Endodermal cell (in vitro differentiated cells): Measurements from ENCODE around the gene KLHDC7B. TPM values are rescaled to one million over a fixed set of nuclear protein-coding genes. Genes with fewer than 3 reads are reported as not detected.
"Not testable (repeated sequence)": the region's sequence is repeated elsewhere in the genome, so short reads cannot be mapped to it uniquely, and the experiment has no call there.

Source experiments
- DNase-seq: peaks from one replicate; pipeline ENCODE4 v3.0.0-alpha.2; 2017
- H3K27ac ChIP-seq: 2 replicates; pipeline ENCODE4 v1.5.1; 2013; ENCODE audit warnings: mild to moderate bottlenecking, low read depth, low read length, moderate library complexity
- H3K27me3 ChIP-seq: 2 replicates; pipeline ENCODE4 v1.6.1; 2013; ENCODE audit warnings: mild to moderate bottlenecking, low read length, moderate library complexity; ENCODE audit not compliant: insufficient read depth, control insufficient read depth, poor library complexity, severe bottlenecking
- H3K36me3 ChIP-seq: 2 replicates; pipeline ENCODE4 v1.7.0; 2013; ENCODE audit warnings: mild to moderate bottlenecking, low read length, moderate library complexity; ENCODE audit not compliant: control insufficient read depth, insufficient read depth
- H3K4me1 ChIP-seq: one replicate; pipeline ENCODE4 v1.7.0; 2013; ENCODE audit warnings: low read length; ENCODE audit not compliant: control insufficient read depth, insufficient read depth
- H3K4me3 ChIP-seq: 2 replicates; pipeline ENCODE4 v1.5.1; 2013; ENCODE audit warnings: mild to moderate bottlenecking, low read length, moderate library complexity
- H3K9ac ChIP-seq: 2 replicates; pipeline ENCODE4 v1.6.1; 2013; ENCODE audit warnings: mild to moderate bottlenecking, low read length, moderate library complexity; ENCODE audit not compliant: poor library complexity, severe bottlenecking; ENCODE audit errors: extremely low read depth
- H3K9me3 ChIP-seq: 2 replicates; pipeline ENCODE4 v1.6.1; 2013; ENCODE audit warnings: mild to moderate bottlenecking, low read length, moderate library complexity; ENCODE audit not compliant: control insufficient read depth
- H3K27ac Mint-ChIP-seq: 2 replicates; pipeline ENCODE4 v1.8.0; 2020; ENCODE audit warnings: mixed read lengths
- H3K27me3 Mint-ChIP-seq: 2 replicates; pipeline ENCODE4 v1.8.0; 2021; ENCODE audit warnings: mild to moderate bottlenecking, mixed read lengths; ENCODE audit not compliant: insufficient read depth
- H3K36me3 Mint-ChIP-seq: 2 replicates; pipeline ENCODE4 v1.8.0; 2020; ENCODE audit warnings: low read depth, mixed read lengths
- H3K4me1 Mint-ChIP-seq: 2 replicates; pipeline ENCODE4 v1.8.0; 2020; ENCODE audit warnings: mixed read lengths
- H3K4me3 Mint-ChIP-seq: 2 replicates; pipeline ENCODE4 v1.8.0; 2020; ENCODE audit warnings: mild to moderate bottlenecking, moderate library complexity, mixed read lengths
- H3K9me3 Mint-ChIP-seq: 2 replicates; pipeline ENCODE4 v1.8.0; 2020; ENCODE audit warnings: mild to moderate bottlenecking, mixed read lengths
- CTCF ChIP-seq: fragments of 200-600 bp; sonication (generic); conservative IDR thresholded peaks from 2 replicates; pipeline ENCODE4 v1.5.0; 2021; ENCODE audit warnings: antibody characterized with exemption, mild to moderate bottlenecking
- WGBS, 2 experiments: methylation state at CpG; one replicate each; pipeline versions ENCODE4 v1.1.5 to v1.1.7; 2013; ENCODE audit warnings: missing lambda C conversion rate in 2 of 2, mixed read lengths in 1 of 2; ENCODE audit not compliant: insufficient coverage in 1 of 2, insufficient read length in 1 of 2; 5-methylcytosine and 5-hydroxymethylcytosine counted together
- total RNA-seq, 2 donors: library from RNA; stranded (reverse); fragmentation: NEBNext Ultra II Directional in 1 of 2; extraction: Animal tissue kit (Norgen Biotek cat#: 25700) in 1 of 2; gene quantifications; 2 replicates in 1 of 2; 3 replicates in 1 of 2; pipeline ENCODE4 v1.2.1, GENCODE V29; 2021

Gene KLHDC7B
- total RNA-seq, 2 donors from 2014 or later: not detected

DNA sequence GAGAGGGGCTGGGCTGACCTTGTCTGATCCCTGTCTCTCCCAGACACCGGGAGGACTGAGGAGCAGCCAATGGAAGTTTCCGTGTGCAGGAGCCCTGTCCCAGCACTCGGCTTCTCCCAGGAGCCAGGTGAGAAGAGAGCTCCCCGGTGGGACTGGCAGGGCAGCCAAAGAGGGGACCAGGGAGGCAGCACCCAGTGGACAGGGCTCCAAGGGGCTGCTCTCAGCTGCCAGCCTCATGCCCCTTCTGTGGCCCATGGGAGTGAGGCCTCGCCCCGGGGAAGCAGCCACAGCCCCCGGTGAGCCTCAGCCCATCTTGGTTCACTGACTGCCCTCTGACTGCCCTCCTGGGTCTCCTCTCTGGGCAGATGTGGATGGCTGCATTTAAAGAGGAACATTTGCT is 27.1 kb upstream of the KLHDC7B start:
- Mint-ChIP-seq H3K4me1 (no peaks in the 10 kb centered on the region), H3K36me3 (peaks cover 38% of the 10 kb centered on the region), H3K4me3 (no peak overlapping the region), H3K27ac (no peak overlapping the region), H3K27me3 (no peaks in the 10 kb centered on the region), H3K9me3 (no peaks in the 10 kb centered on the region)
- H3K9me3 ChIP-seq: no peaks in the 10 kb centered on the region
- H3K9ac ChIP-seq: no peak overlapping the region
- no peak for TF ChIP-seq CTCF
- no peaks in the 10 kb centered on the region for H3K27me3 ChIP-seq
- no peak overlapping the region for H3K4me3 ChIP-seq
- H3K36me3 ChIP-seq: peaks cover 31% of the 10 kb centered on the region
- WGBS, 2 experiments: 95% methylated on average over 4 to 7 of the region's 7 CpGs
- DNase-seq: no peak
- H3K4me1 ChIP-seq: no peaks in the 10 kb centered on the region
- H3K27ac ChIP-seq: no peak overlapping the region

DNA sequence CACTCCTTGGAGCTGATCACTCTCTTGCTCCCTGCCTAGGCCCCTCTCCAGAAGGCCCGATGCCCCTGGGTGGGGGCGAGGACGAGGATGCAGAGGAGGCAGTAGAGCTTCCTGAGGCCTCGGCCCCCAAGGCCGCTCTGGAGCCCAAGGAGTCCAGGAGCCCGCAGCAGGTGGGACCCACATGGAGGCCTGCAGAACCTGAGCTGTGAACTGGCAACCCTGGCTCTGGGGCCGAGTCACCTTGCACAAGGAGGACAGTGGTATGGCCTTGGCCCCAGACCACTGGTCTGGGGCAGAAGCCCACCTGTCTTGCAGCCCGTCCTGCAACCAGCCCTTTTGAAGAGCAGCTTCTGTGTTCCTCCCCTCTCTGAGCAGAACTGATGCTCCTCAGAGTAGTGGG is 26.5 kb upstream of the KLHDC7B start:
- Histone ChIP-seq H3K4me1 (no peaks in the 10 kb centered on the region), H3K9ac (no peak overlapping the region), H3K27ac (no peak overlapping the region), H3K9me3 (no peaks in the 10 kb centered on the region), H3K27me3 (no peaks in the 10 kb centered on the region), H3K36me3 (peaks cover 32% of the 10 kb centered on the region), H3K4me3 (no peak overlapping the region)
- peaks cover 38% of the 10 kb centered on the region for H3K36me3 Mint-ChIP-seq
- H3K4me1 Mint-ChIP-seq: no peaks in the 10 kb centered on the region
- H3K27ac Mint-ChIP-seq: no peak overlapping the region
- H3K4me3 Mint-ChIP-seq: no peak overlapping the region
- DNase-seq: no peak
- H3K27me3 Mint-ChIP-seq: no peaks in the 10 kb centered on the region
- 92 to 100% methylated on average over 6 to 8 of the region's 8 CpGs for WGBS, 2 experiments
- H3K9me3 Mint-ChIP-seq: no peaks in the 10 kb centered on the region
- TF ChIP-seq CTCF: no peak

GRCh38 chr22:50520184-50520583 is 25.5 kb upstream of the KLHDC7B start:
- H3K36me3 ChIP-seq: peaks cover 32% of the 10 kb centered on the region
- not testable (repeated sequence) for H3K4me3 ChIP-seq, H3K27ac ChIP-seq, H3K4me3 Mint-ChIP-seq, H3K9ac ChIP-seq, H3K9me3 ChIP-seq, H3K27ac Mint-ChIP-seq, DNase-seq, H3K9me3 Mint-ChIP-seq, H3K4me1 Mint-ChIP-seq, H3K27me3 Mint-ChIP-seq, H3K27me3 ChIP-seq, H3K4me1 ChIP-seq
- WGBS, 2 experiments: 96 to 97% methylated on average over 6 to 8 of the region's 8 CpGs
- H3K36me3 Mint-ChIP-seq: peaks cover 31% of the 10 kb centered on the region

DNA sequence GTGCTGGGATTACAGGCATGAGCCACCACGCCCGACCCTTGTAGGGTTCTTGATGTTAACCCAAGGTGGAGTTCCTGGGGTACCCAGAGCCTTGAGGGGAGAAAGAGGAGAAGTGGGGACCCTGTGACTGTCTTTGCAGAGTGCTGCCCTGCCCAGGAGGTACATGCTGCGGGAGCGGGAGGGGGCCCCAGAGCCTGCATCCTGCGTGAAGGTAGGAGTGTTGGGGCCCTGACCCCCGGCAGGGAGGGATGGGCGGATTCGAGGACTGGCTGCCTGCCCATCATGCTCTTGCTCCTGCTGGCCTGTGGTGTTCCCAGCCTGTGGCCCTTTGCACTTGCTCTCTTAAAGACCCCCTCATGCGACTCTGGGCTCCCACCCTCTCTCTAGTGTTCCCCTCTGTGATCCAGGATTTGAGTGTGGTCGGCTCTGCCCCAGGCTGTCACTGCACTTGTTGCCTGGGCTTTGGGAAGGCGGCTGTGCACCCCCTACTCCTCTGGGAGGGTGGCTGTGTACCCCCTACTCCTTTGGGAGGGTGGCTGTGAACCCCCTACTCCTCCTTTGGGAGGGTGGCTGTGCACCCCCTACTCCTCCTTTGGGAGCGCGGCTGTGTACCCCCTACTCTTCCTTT is 24.8 kb upstream of the KLHDC7B start:
- no peaks in the 10 kb centered on the region for H3K9me3 Mint-ChIP-seq
- H3K9me3 ChIP-seq: no peaks in the 10 kb centered on the region
- no peak overlapping the region for H3K9ac ChIP-seq
- peaks cover 27% of the 10 kb centered on the region for H3K36me3 Mint-ChIP-seq
- peaks cover 6% of the 10 kb centered on the region for H3K4me1 Mint-ChIP-seq
- no peaks in the 10 kb centered on the region for H3K4me1 ChIP-seq
- H3K36me3 ChIP-seq: peaks cover 32% of the 10 kb centered on the region
- no peaks in the 10 kb centered on the region for H3K27me3 ChIP-seq
- no peak for TF ChIP-seq CTCF
- 93 to 95% methylated on average over 11 to 13 of the region's 13 CpGs for WGBS, 2 experiments
- no peak overlapping the region for H3K4me3 Mint-ChIP-seq
- H3K27me3 Mint-ChIP-seq: no peaks in the 10 kb centered on the region
- H3K27ac ChIP-seq: no peak overlapping the region
- H3K4me3 ChIP-seq: no peak overlapping the region
- no peak for DNase-seq
- no peak overlapping the region for H3K27ac Mint-ChIP-seq
